H1 (cell line): ENCODE data around the gene PROM2. TPM values are rescaled to one million over a fixed set of nuclear protein-coding genes. Genes with fewer than 3 reads are reported as not detected.

Experiments used
- CTCF ChIA-PET: fragments of 300-600 bp; sonication (Branson Sonifier 250); formaldehyde crosslinking; loops from one replicate; lab custom pipeline; 2021; ENCODE audit not compliant: partially characterized antibody; lab: Charles Lee
- POLR2A ChIA-PET: fragments of 300-600 bp; sonication (Branson Sonifier 250); formaldehyde crosslinking; loops from one replicate; lab custom pipeline; 2021; ENCODE audit warnings: inconsistent platforms; ENCODE audit not compliant: partially characterized antibody; lab: Charles Lee
- DNase-seq, 2 experiments: peaks; one replicate each; pipeline versions ENCODE4 v3.0.0 to v3.0.0-alpha.2; 2010 to 2022; ENCODE audit warnings: low spot score in 2 of 2, low read depth in 1 of 2, mixed read lengths in 1 of 2
- FAIRE-seq: peaks from 2 replicates; lab custom pipeline; 2011; peaks lifted over from hg19 to GRCh38; lab: Jason Lieb, UNC
- H2AFZ ChIP-seq: 2 replicates; pipeline ENCODE4 v1.8.1; 2012; ENCODE audit warnings: low read length, inconsistent platforms
- H2AK5ac ChIP-seq: 2 replicates; pipeline ENCODE4 v1.6.1; 2013; ENCODE audit warnings: low read depth, low read length
- H2BK120ac ChIP-seq: replicated peaks from 2 replicates; pipeline ENCODE3; 2013; ENCODE audit warnings: low read depth, low read length, inconsistent platforms
- H2BK12ac ChIP-seq: 2 replicates; pipeline ENCODE4 v1.6.1; 2013; ENCODE audit warnings: low read depth, low read length
- H2BK15ac ChIP-seq: 2 replicates; pipeline ENCODE4 v1.6.1; 2013; ENCODE audit warnings: low read length
- H2BK20ac ChIP-seq: 2 replicates; pipeline ENCODE4 v1.6.1; 2013; ENCODE audit warnings: low read length
- H2BK5ac ChIP-seq: 2 replicates; pipeline ENCODE4 v1.6.1; 2013; ENCODE audit warnings: low read depth, low read length
- H3K14ac ChIP-seq: 2 replicates; pipeline ENCODE4 v1.6.1; 2013; ENCODE audit warnings: inconsistent platforms; ENCODE audit not compliant: insufficient read length
- H3K18ac ChIP-seq: 2 replicates; pipeline ENCODE4 v1.6.1; 2013; ENCODE audit warnings: low read length; ENCODE audit errors: extremely low read depth
- H3K23ac ChIP-seq: 2 replicates; pipeline ENCODE4 v1.6.1; 2013; ENCODE audit warnings: inconsistent platforms; ENCODE audit not compliant: insufficient read length
- H3K23me2 ChIP-seq: 2 replicates; pipeline ENCODE4 v1.6.1; 2013; ENCODE audit warnings: low read depth, low read length
- H3K27ac ChIP-seq: 2 replicates; pipeline ENCODE4 v1.6.1; 2011; ENCODE audit warnings: low read depth, low read length, inconsistent platforms
- H3K27me3 ChIP-seq, 4 experiments: replicated peaks in 1 of 4; 1 replicate in 1 of 4; 2 replicates in 3 of 4; pipeline versions ENCODE4 v1.6.1 to v1.8.1; 2011 to 2013; ENCODE audit warnings: low read length in 3 of 4, mild to moderate bottlenecking in 3 of 4, inconsistent platforms in 2 of 4, mixed read lengths in 2 of 4, moderate library complexity in 1 of 4; ENCODE audit not compliant: control insufficient read depth in 3 of 4, insufficient read depth in 3 of 4; ENCODE audit errors: extremely low read depth in 1 of 4
- H3K36me3 ChIP-seq, 4 experiments: 2 replicates each; pipeline versions ENCODE4 v1.6.1 to v1.8.1; 2011 to 2013; ENCODE audit warnings: mild to moderate bottlenecking in 4 of 4, low read length in 3 of 4, moderate library complexity in 2 of 4, control low read depth in 1 of 4, inconsistent platforms in 1 of 4; ENCODE audit not compliant: insufficient read depth in 4 of 4, control insufficient read depth in 2 of 4
- H3K4ac ChIP-seq: replicated peaks from 2 replicates; pipeline ENCODE3; 2013; ENCODE audit warnings: low read length, low read depth, mixed read lengths, inconsistent platforms; ENCODE audit not compliant: insufficient read length
- H3K4me1 ChIP-seq, 4 experiments: replicated peaks in 1 of 4; 1 replicate in 1 of 4; 2 replicates in 3 of 4; pipeline versions ENCODE4 v1.6.1 to v1.8.1; 2011 to 2013; ENCODE audit warnings: low read length in 3 of 4, inconsistent platforms in 2 of 4, mixed read lengths in 1 of 4; ENCODE audit not compliant: insufficient read depth in 4 of 4, control insufficient read depth in 3 of 4
- H3K4me2 ChIP-seq, 2 experiments: 2 replicates each; pipeline versions ENCODE4 v1.6.1 to v1.8.1; 2011 to 2013; ENCODE audit warnings: low read depth in 2 of 2, low read length in 2 of 2, control low read depth in 1 of 2, inconsistent platforms in 1 of 2, mild to moderate bottlenecking in 1 of 2; ENCODE audit not compliant: insufficient read depth in 1 of 2
- H3K4me3 ChIP-seq, 4 experiments: fragments of 200-600, 300-600 bp in 1 of 4; sonication (generic), shearing (Covaris generic), sonication (Bioruptor Twin) in 1 of 4; 2 replicates each; pipeline versions ENCODE4 v1.5.1 to v1.8.1; 2011 to 2016; ENCODE audit warnings: low read length in 4 of 4, low read depth in 3 of 4, control low read depth in 2 of 4, inconsistent platforms in 2 of 4, mild to moderate bottlenecking in 2 of 4, mixed read lengths in 1 of 4, moderate library complexity in 1 of 4; ENCODE audit not compliant: insufficient read depth in 2 of 4; ENCODE audit errors: extremely low read depth in 1 of 4
- H3K56ac ChIP-seq: replicated peaks from 2 replicates; pipeline ENCODE3; 2013; ENCODE audit warnings: low read depth, mild to moderate bottlenecking, mixed read lengths, low read length, inconsistent platforms; ENCODE audit not compliant: insufficient read length
- H3K79me1 ChIP-seq: 2 replicates; pipeline ENCODE4 v1.6.1; 2013; ENCODE audit warnings: low read depth, low read length, control low read depth
- H3K79me2 ChIP-seq, 2 experiments: 2 replicates each; pipeline versions ENCODE4 v1.6.1 to v1.8.1; 2012 to 2013; ENCODE audit warnings: low read length in 2 of 2, mild to moderate bottlenecking in 2 of 2, inconsistent platforms in 1 of 2; ENCODE audit not compliant: insufficient read depth in 2 of 2, control insufficient read depth in 1 of 2
- H3K9ac ChIP-seq, 4 experiments: replicated peaks in 1 of 4; 1 replicate in 1 of 4; 2 replicates in 3 of 4; pipeline versions ENCODE4 v1.6.1 to v1.8.1; 2011 to 2013; ENCODE audit warnings: low read depth in 3 of 4, low read length in 3 of 4, control low read depth in 2 of 4, mild to moderate bottlenecking in 2 of 4, moderate library complexity in 2 of 4, inconsistent platforms in 1 of 4; ENCODE audit errors: extremely low read depth in 1 of 4
- H3K9me3 ChIP-seq, 2 experiments: 2 replicates each; pipeline versions ENCODE4 v1.6.1 to v1.8.1; 2012 to 2013; ENCODE audit warnings: mild to moderate bottlenecking in 2 of 2, moderate library complexity in 2 of 2, control low read depth in 1 of 2, inconsistent platforms in 1 of 2, low read depth in 1 of 2, low read length in 1 of 2, mixed read lengths in 1 of 2; ENCODE audit not compliant: insufficient read depth in 2 of 2
- H4K20me1 ChIP-seq, 2 experiments: replicated peaks in 1 of 2; 2 replicates each; pipeline versions ENCODE3 to v1.8.1; 2011 to 2013; ENCODE audit warnings: inconsistent platforms in 2 of 2, low read length in 2 of 2, mild to moderate bottlenecking in 1 of 2; ENCODE audit not compliant: insufficient read depth in 2 of 2, control insufficient read depth in 1 of 2
- H4K5ac ChIP-seq: 2 replicates; pipeline ENCODE4 v1.6.1; 2013; ENCODE audit warnings: low read length, low read depth, mixed read lengths, inconsistent platforms; ENCODE audit not compliant: insufficient read length
- H4K8ac ChIP-seq: 2 replicates; pipeline ENCODE4 v1.8.0; 2013; ENCODE audit warnings: mild to moderate bottlenecking, moderate library complexity, low read length, inconsistent platforms; ENCODE audit not compliant: insufficient read depth; ENCODE audit errors: extremely low read depth
- H4K91ac ChIP-seq: replicated peaks from 2 replicates; pipeline ENCODE3; 2013; ENCODE audit warnings: low read length, mixed read lengths, inconsistent platforms; ENCODE audit not compliant: insufficient read length
- ASH2L ChIP-seq: fragments of 200-600, 300-600 bp; sonication (generic); IDR thresholded peaks from one replicate; pipeline ENCODE4 v1.7.1; 2017; ENCODE audit warnings: low read length
- BACH1 ChIP-seq: IDR thresholded peaks from 2 replicates; pipeline ENCODE4 v1.6.1; 2012; ENCODE audit warnings: low read length, improper control_type of control experiment
- CBX8 ChIP-seq: fragments of 300-800, 300-1000 bp; sonication (generic); IDR thresholded peaks from 2 replicates; pipeline ENCODE4 v1.7.1; 2016; ENCODE audit warnings: low read depth, low read length, borderline replicate concordance
- EZH2 ChIP-seq: fragments of 200-600 bp; sonication (generic); IDR thresholded peaks from 2 replicates; pipeline ENCODE4 v1.7.1; 2012; ENCODE audit warnings: low read depth, mild to moderate bottlenecking, moderate library complexity, low read length, inconsistent platforms; ENCODE audit not compliant: severe bottlenecking
- JUN ChIP-seq: IDR thresholded peaks from 2 replicates; pipeline ENCODE4 v1.6.1; 2011; ENCODE audit warnings: low read depth, mild to moderate bottlenecking, improper control_type of control experiment, low read length
- KDM1A ChIP-seq: fragments of 200-600, 300-600 bp; sonication (generic); IDR thresholded peaks from 2 replicates; pipeline ENCODE4 v1.7.1; 2016; ENCODE audit warnings: mild to moderate bottlenecking, low read length, borderline replicate concordance
- KDM4A ChIP-seq: IDR thresholded peaks from one replicate; pipeline ENCODE4 v1.7.1; 2012; ENCODE audit warnings: low read depth, mild to moderate bottlenecking, moderate library complexity, low read length, inconsistent platforms; ENCODE audit not compliant: severe bottlenecking
- PHF8 ChIP-seq: fragments of 200-600 bp; sonication (generic); conservative IDR thresholded peaks from 2 replicates; pipeline ENCODE4 v1.7.1; 2012; ENCODE audit warnings: low read depth, mild to moderate bottlenecking, inconsistent platforms, low read length, moderate library complexity
- RAD21 ChIP-seq, 2 experiments: IDR thresholded peaks in 1 of 2; conservative IDR thresholded peaks in 1 of 2; 2 replicates each; pipeline ENCODE4 v1.6.1; 2011; ENCODE audit warnings: low read depth in 2 of 2, low read length in 2 of 2, improper control_type of control experiment in 1 of 2, inconsistent platforms in 1 of 2, mild to moderate bottlenecking in 1 of 2, moderate library complexity in 1 of 2
- SP2 ChIP-seq: IDR thresholded peaks from 2 replicates; pipeline ENCODE4 v1.6.1; 2012; ENCODE audit warnings: mild to moderate bottlenecking, low read length, inconsistent platforms
- WGBS, 2 experiments: shearing (Covaris generic) in 1 of 2; methylation state at CpG; one replicate each; pipeline versions ENCODE4 v1.1.6 to v1.1.7; 2013 to 2015; ENCODE audit warnings: low lambda C conversion rate in 2 of 2, mixed read lengths in 2 of 2, inconsistent platforms in 1 of 2, low coverage in 1 of 2, missing lambda C conversion rate in 1 of 2; ENCODE audit not compliant: insufficient replicate concordance in 2 of 2, insufficient coverage in 1 of 2, insufficient read length in 1 of 2; ENCODE audit errors: extremely low coverage in 1 of 2, missing lambda C conversion rate in 1 of 2; 5-methylcytosine and 5-hydroxymethylcytosine counted together
- polyA plus RNA-seq, 7 experiments: library from polyadenylated mRNA; depleted of rRNA in 3 of 7; stranded (reverse) in 5 of 7; unstranded in 2 of 7; fragments of >200 nt in 5 of 7; fragments of 200-250 nt in 2 of 7; gene quantifications; 1 replicate in 5 of 7; 2 replicates in 1 of 7; 4 replicates in 1 of 7; pipeline versions ENCODE4 v1.2.1 to v1.2.3, GENCODE V29; 2011 to 2013; ENCODE audit warnings: missing spikeins in 2 of 7, mixed read lengths in 2 of 7
- total RNA-seq: library from RNA; stranded (reverse); fragmentation: NEBNext Ultra II Directional; extraction: Animal tissue kit (Norgen Biotek cat#: 25700); gene quantifications from 2 replicates; pipeline ENCODE4 v1.2.1, GENCODE V29; 2021
- TF ChIP-seq, protein P1 (sequence below): IDR thresholded peaks from 2 replicates; pipeline ENCODE4 v1.6.1; 2012; ENCODE audit warnings: low read length, inconsistent platforms
- TF ChIP-seq, protein P2 (sequence below): IDR thresholded peaks from 2 replicates; pipeline ENCODE4 v1.6.1; 2011; ENCODE audit warnings: low read depth, mild to moderate bottlenecking, low read length; ENCODE audit not compliant: insufficient read depth

Gene PROM2
- total and polyA plus RNA-seq, 2 of the 8 experiments (the other 6 are each of a cell fraction or from before 2014, with no cell fraction given), result 1.6 to 3.8 TPM

DNA sequence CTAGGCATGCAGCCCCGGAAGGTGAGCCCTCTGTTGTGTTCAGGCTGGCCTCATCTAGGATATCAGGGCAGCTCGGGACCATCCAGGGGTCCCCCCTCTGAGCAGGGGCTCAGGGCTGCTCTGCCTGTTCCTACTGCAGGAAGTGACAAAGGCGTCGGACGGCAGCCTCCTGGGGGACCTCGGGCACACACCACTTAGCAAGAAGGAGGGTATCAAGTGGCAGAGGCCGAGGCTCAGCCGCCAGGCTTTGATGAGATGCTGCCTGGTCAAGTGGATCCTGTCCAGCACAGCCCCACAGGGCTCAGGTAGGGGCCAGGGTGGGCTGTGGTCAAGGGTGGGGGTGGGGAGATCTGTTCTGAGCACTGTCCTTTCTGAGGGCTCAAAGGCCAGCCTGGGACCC is 36.0 kb downstream of the PROM2 start:
- Histone ChIP-seq H2BK20ac (no peak overlapping the region), H3K79me1 (no peaks in the 10 kb centered on the region), H4K91ac (no peak overlapping the region), H3K27ac (no peak overlapping the region), H4K20me1 (no peaks in the 10 kb centered on the region), H2AFZ (no peak overlapping the region), H3K4me1 (no peaks in the 10 kb centered on the region; a peak in 1 of 7 replicates), H2BK5ac (no peak overlapping the region), H3K4me2 (no peak overlapping the region), H2BK12ac (no peak overlapping the region), H4K5ac (no peak overlapping the region), H3K56ac (no peak overlapping the region), H3K36me3 (no peaks in the 10 kb centered on the region), H3K79me2 (no peaks in the 10 kb centered on the region), H3K14ac (no peak overlapping the region), H3K23me2 (no peaks in the 10 kb centered on the region; the same call in 1 of the 2 replicates), H3K4ac (no peak overlapping the region), H3K18ac (no peak overlapping the region), H3K23ac (no peak overlapping the region), H3K9ac (no peak overlapping the region), H3K4me3 (no peak overlapping the region), H3K27me3 (no peaks in the 10 kb centered on the region), H4K8ac (no peak overlapping the region), H2BK120ac (no peak overlapping the region), H3K9me3 (peaks cover 63 to 96% of the 10 kb centered on the region in 2 experiments), H2BK15ac (no peak overlapping the region), H2AK5ac (no peak overlapping the region)
- no peak for FAIRE-seq
- no peak for DNase-seq
- ChIA-PET CTCF (no interaction called here), POLR2A (no interaction called here)
- WGBS, 2 experiments, result 89% methylated on average over 8 of the region's 8 CpGs; no CpG with 5 or more reads in 1 of the 2 experiments
- TF ChIP-seq CBX8 (no peak), JUN (no peak), RAD21 (IDR thresholded peaks at IDR 0.05 in 1 of 2, conservative IDR thresholded peaks at IDR 0.05 in 1 of 2; ENCODE audit: low read depth in 2 of 2, low read length in 2 of 2) (no peak), KDM4A (no peak), KDM1A (no peak), BACH1 (no peak), ASH2L (no peak), EZH2 (no peak), SP2 (no peak), PHF8 (no peak)
- TF ChIP-seq, protein P1, sequence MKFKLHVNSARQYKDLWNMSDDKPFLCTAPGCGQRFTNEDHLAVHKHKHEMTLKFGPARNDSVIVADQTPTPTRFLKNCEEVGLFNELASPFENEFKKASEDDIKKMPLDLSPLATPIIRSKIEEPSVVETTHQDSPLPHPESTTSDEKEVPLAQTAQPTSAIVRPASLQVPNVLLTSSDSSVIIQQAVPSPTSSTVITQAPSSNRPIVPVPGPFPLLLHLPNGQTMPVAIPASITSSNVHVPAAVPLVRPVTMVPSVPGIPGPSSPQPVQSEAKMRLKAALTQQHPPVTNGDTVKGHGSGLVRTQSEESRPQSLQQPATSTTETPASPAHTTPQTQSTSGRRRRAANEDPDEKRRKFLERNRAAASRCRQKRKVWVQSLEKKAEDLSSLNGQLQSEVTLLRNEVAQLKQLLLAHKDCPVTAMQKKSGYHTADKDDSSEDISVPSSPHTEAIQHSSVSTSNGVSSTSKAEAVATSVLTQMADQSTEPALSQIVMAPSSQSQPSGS, result no peak
- TF ChIP-seq, protein P2, sequence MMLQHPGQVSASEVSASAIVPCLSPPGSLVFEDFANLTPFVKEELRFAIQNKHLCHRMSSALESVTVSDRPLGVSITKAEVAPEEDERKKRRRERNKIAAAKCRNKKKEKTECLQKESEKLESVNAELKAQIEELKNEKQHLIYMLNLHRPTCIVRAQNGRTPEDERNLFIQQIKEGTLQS, result no peak
